SJCRH30 (cell line): ENCODE results near the gene APOB. TPM values are rescaled to one million over a fixed set of nuclear protein-coding genes. Genes with fewer than 3 reads are reported as not detected.

Source experiments
- DNase-seq, 2 experiments: peaks; one replicate each; pipeline ENCODE4 v3.0.0-alpha.2; 2015 to 2020
- H3K27ac ChIP-seq: fragments of 250-450 bp; sonication (Bioruptor Pico); 2 replicates; pipeline ENCODE4 v1.5.1; 2020; ENCODE audit warnings: mild to moderate bottlenecking, moderate library complexity
- H3K27me3 ChIP-seq: fragments of 250-450 bp; sonication (Bioruptor Pico); 2 replicates; pipeline ENCODE4 v1.5.1; 2020; ENCODE audit warnings: mild to moderate bottlenecking, moderate library complexity
- H3K36me3 ChIP-seq: fragments of 250-450 bp; sonication (Bioruptor Pico); 2 replicates; pipeline ENCODE4 v1.5.1; 2020; ENCODE audit warnings: mild to moderate bottlenecking, moderate library complexity
- H3K4me1 ChIP-seq: fragments of 250-450 bp; sonication (Bioruptor Pico); 2 replicates; pipeline ENCODE4 v1.5.1; 2020; ENCODE audit warnings: mild to moderate bottlenecking, moderate library complexity
- H3K4me3 ChIP-seq: fragments of 250-450 bp; sonication (Bioruptor Pico); 2 replicates; pipeline ENCODE4 v1.5.1; 2020; ENCODE audit warnings: mild to moderate bottlenecking, moderate library complexity
- H3K9me3 ChIP-seq: fragments of 250-450 bp; sonication (Bioruptor Pico); replicated peaks from 2 replicates; pipeline ENCODE4 v1.5.1; 2020; ENCODE audit warnings: mild to moderate bottlenecking, moderate library complexity
- total RNA-seq: library from RNA; depleted of rRNA; stranded (reverse); fragments of >200 nt; shearing (Covaris generic); gene quantifications from 2 replicates; pipeline ENCODE4 v1.2.3, GENCODE V29; 2014

APOB gene
- total RNA-seq, 1 experiment from 2014 or later = 0.08 TPM

GRCh38 chr2:21039979-21040467, 3.9 kb downstream of the APOB start:
- Histone ChIP-seq H3K36me3 (no peaks in the 10 kb centered on the region), H3K27me3 (peaks cover 3% of the 10 kb centered on the region; the same call in 1 of the 2 replicates), H3K4me1 (no peaks in the 10 kb centered on the region), H3K4me3 (no peak overlapping the region), H3K27ac (no peak overlapping the region), H3K9me3 (no peaks in the 10 kb centered on the region)
- DNase-seq = no peak

GRCh38 chr2:21039080-21039556, 4.8 kb downstream of the APOB start:
- Histone ChIP-seq H3K4me3 (no peak overlapping the region), H3K4me1 (no peaks in the 10 kb centered on the region), H3K27ac (no peak overlapping the region), H3K36me3 (no peaks in the 10 kb centered on the region), H3K9me3 (no peaks in the 10 kb centered on the region), H3K27me3 (peaks cover 3% of the 10 kb centered on the region; the same call in 1 of the 2 replicates)
- DNase-seq = no peak

- no peaks in the 10 kb centered on the region for H3K4me1 ChIP-seq
- no peaks in the 10 kb centered on the region for H3K36me3 ChIP-seq
- H3K27ac ChIP-seq = no peak overlapping the region
- H3K9me3 ChIP-seq = no peaks in the 10 kb centered on the region
- no peak for DNase-seq
- H3K27me3 ChIP-seq = peaks cover 3% of the 10 kb centered on the region; the same call in 1 of the 2 replicates
- H3K4me3 ChIP-seq = no peak overlapping the region
Observed at GRCh38 chr2:21038403-21039073, 5.3 kb downstream of the APOB start.

DNA sequence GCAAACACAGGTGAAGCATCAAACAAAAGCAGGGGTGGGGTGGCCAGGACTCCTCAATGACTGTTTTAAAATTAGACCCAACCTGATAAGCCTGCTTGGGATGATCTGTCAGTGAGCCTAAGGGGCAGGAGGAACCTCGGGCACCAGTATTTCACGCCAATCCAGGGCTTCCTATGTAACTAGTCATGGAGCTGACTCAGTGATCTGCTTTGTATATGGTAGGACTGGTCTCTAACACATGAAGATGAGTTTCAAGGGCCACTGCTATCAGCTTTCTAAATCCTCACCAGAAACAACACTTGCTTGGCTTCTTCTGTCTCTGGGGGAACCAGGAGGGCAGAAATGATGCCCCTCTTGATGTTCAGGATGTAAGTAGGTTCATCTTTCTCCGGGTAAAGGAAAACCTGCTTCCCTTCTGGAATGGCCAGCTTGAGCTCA, 6.2 kb downstream of the APOB start:
- no peaks in the 10 kb centered on the region for H3K36me3 ChIP-seq
- no peak overlapping the region for H3K4me3 ChIP-seq
- H3K4me1 ChIP-seq = no peaks in the 10 kb centered on the region
- DNase-seq = no peak
- H3K27ac ChIP-seq = no peak overlapping the region
- no peaks in the 10 kb centered on the region for H3K9me3 ChIP-seq
- H3K27me3 ChIP-seq = peaks cover 3% of the 10 kb centered on the region; the same call in 1 of the 2 replicates

- Histone ChIP-seq H3K9me3 (no peaks in the 10 kb centered on the region), H3K4me1 (no peaks in the 10 kb centered on the region), H3K36me3 (no peaks in the 10 kb centered on the region), H3K4me3 (no peak overlapping the region), H3K27me3 (peaks cover 3% of the 10 kb centered on the region; the same call in 1 of the 2 replicates), H3K27ac (no peak overlapping the region)
- no peak for DNase-seq
Observed at GRCh38 chr2:21036708-21037670, 6.9 kb downstream of the APOB start.

DNA sequence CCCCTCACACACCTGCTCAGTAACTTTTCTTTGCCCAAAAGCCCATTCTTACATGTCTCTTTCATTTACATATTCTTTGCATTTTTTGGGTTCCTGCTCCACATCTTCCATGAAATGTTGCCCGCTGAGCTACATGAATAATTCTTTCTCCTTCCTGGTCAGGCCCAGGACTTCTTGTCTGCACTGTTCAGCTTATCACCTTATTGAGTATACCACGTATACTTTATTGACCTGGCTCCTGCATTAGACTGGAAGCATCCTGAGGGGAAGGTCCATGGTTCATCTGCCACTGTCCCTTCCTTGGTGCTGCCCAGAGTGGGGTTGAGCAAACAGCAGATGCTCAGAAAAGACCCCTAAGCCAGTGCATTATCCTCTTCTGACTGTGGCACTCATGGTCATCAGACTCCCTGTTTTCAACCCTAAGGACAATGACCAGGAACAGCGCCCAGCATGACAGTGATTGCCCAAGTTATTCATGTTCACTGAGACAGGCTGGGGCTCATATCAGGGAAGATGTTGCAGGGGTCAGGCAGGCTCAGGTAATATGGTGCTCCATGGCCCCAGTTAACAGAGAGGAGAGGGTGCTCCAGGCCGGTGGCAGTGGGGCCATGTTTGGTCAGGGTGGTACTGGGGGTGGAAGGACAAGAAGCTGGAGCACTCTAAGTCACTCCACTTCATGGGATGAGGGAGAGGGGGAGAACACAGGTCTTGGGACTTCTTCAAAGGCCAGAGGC, 7.7 kb downstream of the APOB start:
- no peaks in the 10 kb centered on the region for H3K36me3 ChIP-seq
- no peak for DNase-seq
- H3K4me3 ChIP-seq = no peak overlapping the region
- peaks cover 3% of the 10 kb centered on the region; the same call in 1 of the 2 replicates for H3K27me3 ChIP-seq
- H3K27ac ChIP-seq = no peak overlapping the region
- H3K9me3 ChIP-seq = no peaks in the 10 kb centered on the region
- no peaks in the 10 kb centered on the region for H3K4me1 ChIP-seq

- Histone ChIP-seq H3K9me3 (no peaks in the 10 kb centered on the region), H3K4me1 (no peaks in the 10 kb centered on the region), H3K27ac (no peak overlapping the region), H3K36me3 (no peaks in the 10 kb centered on the region), H3K27me3 (peaks cover 3% of the 10 kb centered on the region; the same call in 1 of the 2 replicates), H3K4me3 (no peak overlapping the region)
- DNase-seq = no peak
Observed at GRCh38 chr2:21035282-21035973, 8.4 kb downstream of the APOB start.

GRCh38 chr2:21034972-21035279, 8.9 kb downstream of the APOB start:
- no peak overlapping the region for H3K4me3 ChIP-seq
- no peaks in the 10 kb centered on the region for H3K9me3 ChIP-seq
- no peak for DNase-seq
- no peaks in the 10 kb centered on the region for H3K4me1 ChIP-seq
- no peak overlapping the region for H3K27ac ChIP-seq
- H3K27me3 ChIP-seq = no peaks in the 10 kb centered on the region; the same call in 1 of the 2 replicates
- no peaks in the 10 kb centered on the region for H3K36me3 ChIP-seq

DNA sequence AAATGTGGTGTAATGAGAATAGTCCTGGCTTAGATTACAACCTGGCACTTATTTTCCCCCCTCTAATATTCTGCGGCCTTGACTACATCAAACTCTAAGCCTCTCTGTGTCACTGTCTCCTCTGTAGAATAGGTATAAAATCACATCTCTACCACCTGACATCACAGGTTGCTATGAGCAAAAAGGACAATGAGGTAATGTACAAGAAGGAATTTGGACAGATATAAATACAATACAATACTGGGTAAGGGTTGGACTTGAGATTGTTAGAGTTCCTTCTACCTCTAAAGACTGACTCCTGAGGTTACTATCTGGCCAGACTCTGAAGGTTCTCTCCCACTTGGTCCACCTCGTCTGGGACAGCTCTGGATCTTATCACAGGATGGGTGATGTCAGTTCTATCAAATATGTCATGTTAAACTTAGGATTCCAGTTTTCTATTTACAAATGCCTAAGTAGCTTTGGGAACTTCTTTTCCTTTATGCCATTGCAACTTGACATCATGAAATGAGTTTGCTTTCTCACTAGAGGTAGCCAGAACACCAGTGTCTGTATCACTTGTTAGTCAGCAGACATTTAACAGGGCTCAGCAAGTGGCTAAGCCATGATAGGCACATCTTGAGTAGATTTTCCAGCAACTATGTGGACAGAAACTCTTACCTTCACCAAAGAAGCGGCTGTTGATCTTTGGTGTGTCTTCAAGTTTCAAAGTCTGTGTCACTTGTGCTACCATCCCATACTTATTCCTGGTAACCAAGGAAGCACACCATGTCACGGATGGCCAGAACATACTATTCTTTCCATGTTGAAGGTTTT, 9.5 kb downstream of the APOB start:
- Histone ChIP-seq H3K36me3 (no peaks in the 10 kb centered on the region), H3K4me1 (no peaks in the 10 kb centered on the region), H3K27ac (no peak overlapping the region), H3K27me3 (no peaks in the 10 kb centered on the region; the same call in 1 of the 2 replicates), H3K4me3 (no peak overlapping the region), H3K9me3 (no peaks in the 10 kb centered on the region)
- no peak for DNase-seq

DNA sequence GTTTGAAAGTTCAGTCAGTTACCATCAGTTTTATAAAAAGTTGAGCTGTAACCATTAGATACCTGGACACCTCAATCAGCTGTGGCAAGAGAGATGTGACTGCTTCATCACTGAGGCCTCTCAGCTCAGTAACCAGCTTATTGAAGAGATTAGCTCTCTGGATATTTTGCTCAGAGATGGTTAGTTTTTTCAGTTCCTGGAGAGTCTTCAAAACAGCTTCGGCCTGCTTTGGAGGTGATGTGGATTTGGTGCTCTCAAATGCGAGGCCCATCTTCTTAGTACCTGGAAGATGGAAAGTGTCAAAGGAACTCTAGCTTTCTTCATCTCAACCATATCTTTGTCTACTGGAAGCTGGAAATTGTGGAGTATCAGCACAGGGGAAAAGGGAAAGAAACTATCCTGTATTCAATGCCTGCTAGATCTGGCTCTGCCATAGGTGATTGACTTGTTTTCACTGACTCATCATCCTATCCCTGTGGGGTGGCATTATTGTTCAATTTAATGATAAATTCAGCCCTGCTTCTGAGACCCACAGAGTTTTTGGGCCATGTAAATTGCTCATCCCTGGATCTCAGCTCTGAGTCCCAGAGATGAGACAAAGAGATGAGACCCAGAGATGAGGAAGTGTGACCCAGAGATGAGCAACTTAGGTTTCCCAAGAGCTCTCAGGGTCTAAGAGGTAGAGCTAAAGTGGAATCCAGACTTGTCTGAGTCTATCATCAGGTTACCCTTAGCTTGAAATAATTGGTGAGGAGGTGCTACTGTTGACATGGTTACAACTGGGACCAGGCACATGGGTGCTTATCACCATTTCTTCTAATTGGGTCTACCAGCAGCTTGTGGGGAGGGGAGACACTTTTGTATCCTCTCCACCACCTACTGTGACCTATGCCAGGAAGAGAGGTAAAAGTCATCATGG, 10.4 kb downstream of the APOB start:
- no peaks in the 10 kb centered on the region for H3K9me3 ChIP-seq
- H3K4me3 ChIP-seq = no peak overlapping the region
- H3K27me3 ChIP-seq = peaks cover under 1% of the 10 kb centered on the region; the same call in 1 of the 2 replicates
- H3K36me3 ChIP-seq = no peaks in the 10 kb centered on the region
- H3K4me1 ChIP-seq = no peaks in the 10 kb centered on the region
- no peak overlapping the region for H3K27ac ChIP-seq
- DNase-seq = no peak

GRCh38 chr2:21032338-21033236, 11.3 kb downstream of the APOB start:
- Histone ChIP-seq H3K4me3 (no peak overlapping the region), H3K27ac (no peak overlapping the region), H3K4me1 (no peaks in the 10 kb centered on the region), H3K9me3 (no peaks in the 10 kb centered on the region), H3K36me3 (no peaks in the 10 kb centered on the region), H3K27me3 (peaks cover 5% of the 10 kb centered on the region; the same call in 1 of the 2 replicates)
- no peak for DNase-seq
